Peyer's patch (tissue), 4 donors: ENCODE measurements around the gene ALDH18A1.

Experiments used
- CTCF ChIP-seq, 6 experiments: fragments of 450-650 bp in 4 of 6; fragments of 200-600 bp in 2 of 6; sonication (generic) in 1 of 6; IDR thresholded peaks; one replicate each; pipeline ENCODE4 v1.5.1; 2017 to 2019; ENCODE audit warnings: antibody characterized with exemption in 6 of 6, mild to moderate bottlenecking in 3 of 6, moderate library complexity in 1 of 6
- POLR2A ChIP-seq, 2 donors: fragments of 450-650 bp; IDR thresholded peaks; one replicate each; pipeline ENCODE4 v1.5.1; 2017; ENCODE audit warnings: antibody characterized with exemption in 2 of 2, mild to moderate bottlenecking in 2 of 2, moderate library complexity in 2 of 2

GRCh38 chr10:95655571-95656290, 780 bp downstream of the ALDH18A1 start:
- TF ChIP-seq CTCF (IDR thresholded peaks at IDR 0.05) (peak in 2 of 6 experiments; percentile 1 to 5), POLR2A (IDR thresholded peaks at IDR 0.05) (peak; percentile 4 to 14)
